ENCODE measurements around the gene KLHL40. TPM values are rescaled to one million over a fixed set of nuclear protein-coding genes. Genes with fewer than 3 reads are reported as not detected.

The KLHL40 gene
- total and polyA plus RNA-seq, 2 donors (not counting 3 experiments of a cell fraction or from before 2014, with no cell fraction given), result not detected

- H3K36me3 ChIP-seq (ENCODE audit: control insufficient read depth in 2 of 2, extremely low read depth in 1 of 2, insufficient read depth in 2 of 2, low read length in 2 of 2), result no peaks in the 10 kb centered on the region
- BruUV-seq (replicated peaks), result no TSS peak
- H3K79me2 ChIP-seq (ENCODE audit: control insufficient read depth, insufficient read depth, low read length), result no peaks in the 10 kb centered on the region
- FAIRE-seq, result no peak
- no peak overlapping the region for H3K27ac ChIP-seq (ENCODE audit: insufficient read depth, low read depth, low read length)
- CTCF ChIA-PET, result interaction anchor here (1.8 to 2.2 kb wide), 2 partner anchors 11 to 31 kb away, joined by 7 to 9 read pairs; no protein-coding TSS in a partner anchor
- H3K4me2 ChIP-seq (ENCODE audit: insufficient read depth, low read length), result no peak overlapping the region
- peaks cover 0 to 8% of the 10 kb centered on the region in 2 experiments for H3K27me3 ChIP-seq (ENCODE audit: control insufficient read depth in 2 of 2, insufficient read depth in 2 of 2, low read length in 2 of 2)
- intact Hi-C loops (cut with micrococcal nuclease) (no loop called here), dilution Hi-C loops (cut with MboI; ENCODE audit: extremely low pct_ligation_motif_present, low sequenced_read_pairs) (no loop called here)
- POLR2A ChIA-PET, result no interaction called here
- H4K20me1 ChIP-seq (replicated peaks; ENCODE audit: control insufficient read depth, extremely low read depth, insufficient read depth, low read length), result no peaks in the 10 kb centered on the region
- H3K4me1 ChIP-seq (ENCODE audit: control insufficient read depth, extremely low read depth, insufficient read depth, low read length), result no peaks in the 10 kb centered on the region
- no peak for TF ChIP-seq JUN (IDR thresholded peaks at IDR 0.05; ENCODE audit: borderline replicate concordance, insufficient read depth, insufficient read length, low read depth)
- TF ChIP-seq CTCF (IDR thresholded peaks at IDR 0.05; ENCODE audit: extremely low read depth in 1 of 2, insufficient read depth in 1 of 2, low read depth in 1 of 2, low read length in 2 of 2), result no peak
- no peak for TF ChIP-seq POLR2AphosphoS5 (IDR thresholded peaks at IDR 0.05; ENCODE audit: insufficient read depth, low read depth, low read length)
- TF ChIP-seq EZH2 (IDR thresholded peaks at IDR 0.05; ENCODE audit: borderline replicate concordance, low read depth, low read length, severe bottlenecking), result no peak
- no peak for TF ChIP-seq MAX (IDR thresholded peaks at IDR 0.05; ENCODE audit: insufficient read depth, insufficient read length)
- TF ChIP-seq GATA2 (IDR thresholded peaks at IDR 0.05; ENCODE audit: insufficient read depth, insufficient read length, low read depth, low read length), result no peak
- TF ChIP-seq POLR2A (IDR thresholded peaks at IDR 0.05; ENCODE audit: low read depth, low read length), result no peak
- TF ChIP-seq MYC (IDR thresholded peaks at IDR 0.05; ENCODE audit: low read depth, low read length), result no peak
- TF ChIP-seq FOS (IDR thresholded peaks at IDR 0.05; ENCODE audit: borderline replicate concordance, insufficient read depth, low read length), result no peak
- H3K9ac ChIP-seq (replicated peaks; ENCODE audit: extremely low read depth, insufficient read depth, low read length), result no peak overlapping the region
- H3K9me3 ChIP-seq (replicated peaks; ENCODE audit: control insufficient read depth, insufficient read depth, low read length), result no peaks in the 10 kb centered on the region
- H3K4me3 ChIP-seq (replicated peaks in 1 of 3; ENCODE audit: insufficient read depth in 1 of 3, low read depth in 1 of 3, low read length in 3 of 3), result no peak overlapping the region
- DNase-seq (ENCODE audit: low read depth, low spot score), result no peak
- no peaks in the 10 kb centered on the region for H3K9me1 ChIP-seq (replicated peaks; ENCODE audit: control insufficient read depth, extremely low read depth, insufficient read depth, low read length)
- H2AFZ ChIP-seq (ENCODE audit: low read depth, low read length), result no peak overlapping the region
Measured at GRCh38 chr3:42712688-42713372, 27.5 kb downstream of the KLHL40 start.
